BLaER1 treated with 17β-estradiol and CSF1 and Interleukin-3, amounts not matched to agents 10 nM and 100 nM (cell line): ENCODE measurements around the gene CARD10.

ENCODE experiments used
- H3K27ac ChIP-seq, 11 experiments: shearing (Covaris generic); formaldehyde crosslinking; 2 replicates each; pipeline ENCODE4 v1.8.1; 2022
- H3K27me3 ChIP-seq, 11 experiments: shearing (Covaris generic); formaldehyde crosslinking; 2 replicates each; pipeline ENCODE4 v1.8.1; 2022
- H3K36me3 ChIP-seq, 11 experiments: shearing (Covaris generic); formaldehyde crosslinking; 2 replicates each; pipeline ENCODE4 v1.8.1; 2022
- H3K4me1 ChIP-seq, 10 experiments: shearing (Covaris generic); formaldehyde crosslinking; 2 replicates each; pipeline ENCODE4 v1.8.1; 2022
- H3K4me2 ChIP-seq, 11 experiments: shearing (Covaris generic); formaldehyde crosslinking; 2 replicates each; pipeline ENCODE4 v1.8.1; 2022
- H3K4me3 ChIP-seq, 10 experiments: shearing (Covaris generic); formaldehyde crosslinking; 2 replicates each; pipeline ENCODE4 v1.8.1; 2022
- H3K9ac ChIP-seq, 11 experiments: shearing (Covaris generic); formaldehyde crosslinking; 2 replicates each; pipeline ENCODE4 v1.8.1; 2022
- H3K9me3 ChIP-seq, 11 experiments: shearing (Covaris generic); formaldehyde crosslinking; replicated peaks in 1 of 11; 2 replicates each; pipeline ENCODE4 v1.8.1; 2022
- H4K20me1 ChIP-seq, 11 experiments: shearing (Covaris generic); formaldehyde crosslinking; 2 replicates each; pipeline ENCODE4 v1.8.1; 2022
- Cebpa-rat ChIP-seq, 11 experiments: shearing (Covaris generic); IDR thresholded peaks; 2 replicates each; pipeline ENCODE4 v1.8.1; 2022

CARD10 gene

DNA sequence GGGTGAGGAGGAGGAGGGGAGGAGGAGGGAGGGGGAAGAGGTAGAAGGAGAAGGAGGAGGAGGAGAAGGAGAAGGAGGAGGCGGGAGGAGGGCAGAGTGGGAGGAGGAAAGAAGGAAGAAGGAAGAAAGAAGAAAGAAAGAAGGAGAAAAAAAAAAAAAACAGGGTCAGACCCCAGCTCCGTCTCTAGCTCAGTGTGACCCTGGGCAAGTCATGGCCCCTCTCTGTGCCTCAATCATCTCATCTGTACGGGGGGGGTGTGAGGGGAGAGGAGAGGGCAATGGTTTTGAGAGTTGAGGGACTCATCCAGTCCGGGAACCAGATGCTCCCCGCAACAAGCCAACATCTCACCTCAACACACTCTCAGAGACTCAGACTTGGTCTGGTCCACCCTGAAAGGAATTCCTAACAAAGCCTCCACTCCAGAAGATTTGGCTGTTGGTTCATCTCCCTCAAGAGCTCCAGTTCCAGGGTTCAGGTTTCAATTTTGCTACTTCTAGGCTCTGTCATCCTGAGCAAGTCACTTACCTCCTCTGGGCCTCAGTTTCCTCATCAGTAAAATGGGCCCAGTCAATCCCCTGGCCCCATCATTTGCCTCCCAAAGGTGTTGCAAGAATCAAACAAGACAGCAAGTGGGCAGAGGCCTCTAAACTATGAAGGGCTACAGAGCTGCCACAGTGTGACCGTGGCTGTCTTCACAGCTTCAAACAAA, 7.7 kb downstream of the CARD10 start:
- Histone ChIP-seq H3K36me3 (no peaks in the 10 kb centered on the region), H4K20me1 (peaks cover 0 to 5% (median 0%) of the 10 kb centered on the region in 11 experiments; a peak in 4 of 22 replicates), H3K9ac (no peak overlapping the region), H3K27ac (no peak overlapping the region), H3K4me2 (peak overlapping the region in 8 of 11 experiments; percentile 4 to 47 (median 40); a peak in 12 of 22 replicates), H3K4me3 (no peak overlapping the region), H3K9me3 (no peaks in the 10 kb centered on the region), H3K27me3 (peaks cover 21 to 45% (median 39%) of the 10 kb centered on the region in 11 experiments), H3K4me1 (peaks cover 5 to 31% (median 24%) of the 10 kb centered on the region in 10 experiments; a peak in 19 of 20 replicates)
- TF ChIP-seq Cebpa-rat (IDR thresholded peaks at IDR 0.05) = no peak

DNA sequence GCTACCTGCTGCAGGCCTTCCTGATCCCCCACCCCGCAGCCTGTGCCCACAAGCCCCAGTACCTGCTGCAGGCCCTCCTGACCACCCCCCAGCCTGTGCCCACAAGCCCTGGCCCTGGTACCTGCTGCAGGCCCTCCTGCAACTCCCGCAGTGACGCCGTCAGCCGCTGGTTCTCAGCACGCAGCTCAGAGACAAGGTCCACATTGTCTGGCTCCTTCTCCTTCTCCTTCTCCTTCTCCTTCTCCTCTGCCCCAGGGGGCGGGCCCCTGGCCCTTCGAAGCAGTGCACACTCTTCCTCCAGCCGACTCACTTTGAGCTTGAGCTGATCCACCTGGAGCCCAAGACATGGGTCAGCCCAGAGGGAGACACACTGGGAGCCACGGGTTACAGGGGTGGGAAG, 9.1 kb downstream of the CARD10 start:
- Histone ChIP-seq H3K4me3 (no peak overlapping the region), H3K36me3 (no peaks in the 10 kb centered on the region), H3K9me3 (no peaks in the 10 kb centered on the region), H4K20me1 (peaks cover 0 to 5% (median 0%) of the 10 kb centered on the region in 11 experiments; a peak in 2 of 22 replicates), H3K4me2 (peak overlapping the region; percentile 29 to 69 (median 59); a peak in 21 of 22 replicates), H3K27me3 (peaks cover 7 to 31% (median 25%) of the 10 kb centered on the region in 11 experiments; a peak in 19 of 22 replicates), H3K4me1 (peaks cover 5 to 31% (median 24%) of the 10 kb centered on the region in 10 experiments; a peak in 19 of 20 replicates), H3K9ac (no peak overlapping the region; a peak in 1 of 22 replicates), H3K27ac (no peak overlapping the region)
- no peak for TF ChIP-seq Cebpa-rat (IDR thresholded peaks at IDR 0.05)

DNA sequence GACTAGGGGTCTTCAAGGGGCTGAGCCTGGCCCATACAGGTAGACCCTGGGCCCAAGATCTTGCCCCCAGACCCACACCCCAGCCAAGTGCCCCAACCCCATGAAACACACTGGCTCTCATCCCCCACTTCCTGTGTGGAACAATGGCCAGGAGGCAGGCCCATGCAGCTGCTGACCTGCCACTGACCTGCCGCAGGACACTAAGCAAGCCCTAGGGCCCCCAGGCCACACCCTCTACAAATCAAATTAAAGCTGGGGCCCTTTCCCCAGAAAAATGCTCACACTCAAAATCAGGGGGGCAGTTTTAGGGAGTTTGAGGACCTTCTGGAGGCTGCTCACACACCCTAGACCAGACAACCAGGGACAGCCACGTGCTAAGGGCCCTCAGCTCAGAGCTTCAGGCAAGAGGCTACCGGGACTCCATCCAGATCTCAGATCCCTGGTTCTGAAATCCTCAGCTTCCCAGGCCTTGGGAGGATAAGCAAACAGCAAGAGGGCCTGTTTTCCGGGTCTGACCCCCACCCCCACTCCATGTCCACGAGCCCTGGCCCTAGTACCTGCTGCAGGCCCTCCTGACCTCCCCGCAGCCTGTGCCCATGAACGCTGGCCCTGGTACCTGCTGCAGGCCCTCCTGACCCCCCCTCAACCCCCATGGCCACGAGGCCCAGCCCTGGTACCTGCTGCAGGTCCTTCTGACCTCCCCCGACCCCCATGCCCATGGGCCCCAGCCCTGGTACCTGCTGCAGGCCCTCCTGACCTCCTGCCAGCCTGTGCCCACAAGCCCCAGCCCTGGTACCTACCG, 10.0 kb downstream of the CARD10 start:
- no peaks in the 10 kb centered on the region for H3K36me3 ChIP-seq
- no peak overlapping the region for H3K4me3 ChIP-seq
- H3K27me3 ChIP-seq = peaks cover 5 to 23% (median 18%) of the 10 kb centered on the region in 11 experiments; a peak in 19 of 22 replicates
- H3K4me1 ChIP-seq = peaks cover 6 to 34% (median 25%) of the 10 kb centered on the region in 10 experiments; a peak in 19 of 20 replicates
- H4K20me1 ChIP-seq = peaks cover 0 to 5% (median 0%) of the 10 kb centered on the region in 11 experiments; a peak in 1 of 22 replicates
- no peak overlapping the region for H3K4me2 ChIP-seq
- H3K27ac ChIP-seq = no peak overlapping the region
- H3K9ac ChIP-seq = peak overlapping the region in 1 of 11 experiments; percentile 29; a peak in 1 of 22 replicates
- no peaks in the 10 kb centered on the region for H3K9me3 ChIP-seq
- TF ChIP-seq Cebpa-rat (IDR thresholded peaks at IDR 0.05) = no peak

DNA sequence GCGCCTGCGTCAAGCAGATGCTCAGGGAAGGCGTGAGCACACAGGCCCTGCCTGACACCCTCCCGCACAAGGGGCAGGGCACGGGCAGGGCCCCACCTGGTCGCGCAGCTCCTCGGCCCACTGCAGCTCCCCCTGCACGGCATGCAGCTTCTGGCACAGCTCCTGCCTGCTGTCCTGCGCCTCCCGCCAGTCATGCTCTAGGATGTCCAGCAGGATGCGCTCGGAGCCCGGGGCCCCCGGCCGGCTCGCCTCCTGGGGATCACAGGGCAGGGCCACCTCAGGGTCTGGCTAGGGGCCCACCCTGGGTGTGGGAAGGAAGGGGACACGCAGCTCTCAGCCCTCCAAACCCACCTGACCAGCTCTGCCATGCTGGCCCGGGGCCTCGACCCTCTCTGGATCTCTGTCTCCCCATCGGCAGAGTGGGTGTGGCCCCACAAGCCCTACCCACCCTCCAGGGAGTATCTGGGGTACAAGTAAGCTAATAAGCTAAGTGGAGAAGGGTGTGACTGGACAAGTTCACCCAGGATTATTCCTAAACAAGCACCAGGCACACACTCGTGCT, 10.7 kb downstream of the CARD10 start:
- no peak for TF ChIP-seq Cebpa-rat (IDR thresholded peaks at IDR 0.05)
- Histone ChIP-seq H3K4me3 (no peak overlapping the region), H3K9me3 (no peaks in the 10 kb centered on the region), H3K27ac (no peak overlapping the region), H3K27me3 (peaks cover 5 to 17% (median 12%) of the 10 kb centered on the region in 11 experiments; a peak in 18 of 22 replicates), H3K9ac (no peak overlapping the region), H3K4me2 (no peak overlapping the region), H3K4me1 (peaks cover 9 to 41% (median 26%) of the 10 kb centered on the region in 10 experiments), H4K20me1 (peaks cover 0 to 10% (median 0%) of the 10 kb centered on the region in 11 experiments; a peak in 1 of 22 replicates), H3K36me3 (no peaks in the 10 kb centered on the region)

DNA sequence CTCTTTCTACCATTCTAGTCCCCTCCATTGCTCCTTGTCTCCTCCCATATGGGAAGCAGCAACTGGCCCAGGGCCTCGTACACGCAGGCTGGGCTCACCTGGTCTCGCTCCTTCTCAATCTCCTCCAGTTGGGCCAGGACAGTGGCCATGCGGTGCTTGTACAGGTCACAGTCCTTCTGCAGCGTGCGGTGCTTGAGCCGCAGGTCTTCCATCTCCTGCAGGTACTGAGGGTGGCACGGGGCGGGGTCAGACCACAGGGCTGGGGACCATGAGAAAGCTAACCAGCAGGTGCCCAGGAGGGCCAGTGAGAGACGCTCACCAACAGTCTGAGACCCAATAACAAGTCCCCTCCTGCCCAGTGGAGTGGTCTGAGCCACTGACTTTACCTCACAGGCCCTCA, 11.5 kb downstream of the CARD10 start:
- Histone ChIP-seq H3K27ac (no peak overlapping the region), H3K4me1 (peaks cover 10 to 49% (median 22%) of the 10 kb centered on the region in 10 experiments), H3K9me3 (no peaks in the 10 kb centered on the region), H4K20me1 (peaks cover 0 to 17% (median 0%) of the 10 kb centered on the region in 11 experiments; a peak in 2 of 22 replicates), H3K4me2 (no peak overlapping the region), H3K4me3 (no peak overlapping the region), H3K36me3 (no peaks in the 10 kb centered on the region), H3K9ac (no peak overlapping the region), H3K27me3 (peaks cover 0 to 10% (median 4%) of the 10 kb centered on the region in 11 experiments; a peak in 13 of 22 replicates)
- TF ChIP-seq Cebpa-rat (IDR thresholded peaks at IDR 0.05) = no peak

DNA sequence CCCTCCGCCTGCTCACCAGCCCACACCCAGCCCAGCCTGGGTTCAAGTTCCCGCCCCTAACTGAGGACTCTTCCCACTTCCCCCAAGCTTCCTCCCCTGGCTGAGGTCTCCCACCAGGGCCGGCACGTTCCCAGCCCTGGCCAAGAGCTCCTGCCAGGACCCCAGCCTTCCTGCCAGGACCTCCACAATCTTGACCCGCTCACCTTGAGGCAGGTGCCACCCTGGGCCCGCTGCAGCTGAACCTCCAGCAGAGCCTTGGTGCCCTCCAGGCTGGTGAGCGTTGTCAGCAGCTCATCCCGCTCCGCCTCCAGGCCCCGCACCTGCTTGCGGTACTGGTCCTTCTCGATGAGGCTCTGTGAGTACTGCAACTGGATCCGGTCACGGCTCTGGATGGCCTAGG, 13.2 kb downstream of the CARD10 start:
- Histone ChIP-seq H3K36me3 (no peaks in the 10 kb centered on the region), H3K4me1 (peaks cover 10 to 49% (median 24%) of the 10 kb centered on the region in 10 experiments)

DNA sequence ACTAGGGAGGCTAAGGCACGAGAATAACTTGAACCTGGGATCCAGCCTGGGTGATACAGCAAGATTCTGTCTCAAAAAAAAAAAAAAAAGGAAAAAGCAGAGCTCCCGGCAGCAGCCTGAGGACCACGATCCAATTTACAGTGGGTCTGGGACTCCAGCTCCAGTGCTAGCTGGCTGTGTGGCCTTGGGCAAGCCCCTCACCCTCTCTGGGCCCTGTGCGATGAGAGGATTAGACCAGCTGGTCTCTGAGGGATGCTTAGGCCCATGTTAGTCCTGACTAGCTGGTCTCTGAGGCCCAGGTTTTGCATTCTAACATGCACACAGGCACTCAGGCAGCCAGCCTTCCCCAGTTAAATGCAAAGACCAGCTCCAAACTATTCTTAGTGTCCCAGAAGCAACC, 13.7 kb downstream of the CARD10 start:
- Histone ChIP-seq H3K9me3 (no peaks in the 10 kb centered on the region), H3K4me3 (no peak overlapping the region), H3K36me3 (no peaks in the 10 kb centered on the region), H3K27me3 (no peaks in the 10 kb centered on the region; a peak in 1 of 22 replicates), H3K4me2 (no peak overlapping the region), H3K4me1 (peaks cover 6 to 49% (median 23%) of the 10 kb centered on the region in 10 experiments), H3K27ac (no peak overlapping the region), H4K20me1 (peaks cover 0 to 19% (median 0%) of the 10 kb centered on the region in 11 experiments; a peak in 2 of 22 replicates), H3K9ac (no peak overlapping the region; a peak in 1 of 22 replicates)
- TF ChIP-seq Cebpa-rat (IDR thresholded peaks at IDR 0.05) = no peak

More for the DNA sequence above, 13.2 kb downstream of the CARD10 start:
- Histone ChIP-seq H4K20me1 (peaks cover 0 to 20% (median 0%) of the 10 kb centered on the region in 11 experiments; a peak in 2 of 22 replicates), H3K4me3 (no peak overlapping the region), H3K9ac (no peak overlapping the region), H3K27ac (no peak overlapping the region), H3K4me2 (no peak overlapping the region), H3K27me3 (no peaks in the 10 kb centered on the region; a peak in 1 of 22 replicates), H3K9me3 (no peaks in the 10 kb centered on the region)
- TF ChIP-seq Cebpa-rat (IDR thresholded peaks at IDR 0.05) = no peak

DNA sequence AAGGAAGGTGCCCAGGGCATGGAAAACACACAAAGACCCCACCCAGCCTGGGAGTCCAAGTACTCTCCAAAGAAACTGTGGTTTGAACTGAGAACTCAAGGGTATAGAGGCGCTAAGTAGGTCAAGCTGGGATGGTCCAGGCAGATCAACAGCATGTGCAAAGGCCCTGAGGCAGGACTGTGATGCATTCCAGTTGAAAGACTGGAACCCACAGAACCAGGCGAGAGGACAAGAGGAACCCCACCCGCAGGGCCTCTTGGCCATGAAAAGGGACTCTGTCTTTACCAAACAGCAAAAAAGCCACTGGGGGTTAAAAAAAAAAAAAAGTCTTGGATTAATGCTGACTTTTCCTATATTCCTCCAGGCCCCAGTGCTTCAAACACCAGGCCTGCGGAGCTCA, 14.3 kb downstream of the CARD10 start:
- no peak for TF ChIP-seq Cebpa-rat (IDR thresholded peaks at IDR 0.05)
- H3K27ac ChIP-seq = no peak overlapping the region

More for the DNA sequence above, 14.3 kb downstream of the CARD10 start:
- Histone ChIP-seq H3K27me3 (no peaks in the 10 kb centered on the region; a peak in 1 of 22 replicates), H3K4me1 (peaks cover 0 to 44% (median 17%) of the 10 kb centered on the region in 10 experiments; a peak in 16 of 20 replicates), H3K36me3 (no peaks in the 10 kb centered on the region), H3K4me3 (no peak overlapping the region), H3K9ac (no peak overlapping the region), H4K20me1 (peaks cover 0 to 14% (median 0%) of the 10 kb centered on the region in 11 experiments; a peak in 2 of 22 replicates), H3K4me2 (no peak overlapping the region), H3K9me3 (no peaks in the 10 kb centered on the region)
